IPS-11a (cell line): Measurements from ENCODE around the gene CBLC.
"Not testable (repeated sequence)": the region's sequence is repeated elsewhere in the genome, so short reads cannot be mapped to it uniquely, and the experiment has no call there.

Source experiments
- H3K4me3 ChIP-seq: one replicate; pipeline ENCODE4 v1.5.1; 2013; ENCODE audit warnings: low read depth, low read length, control low read depth

Gene CBLC

DNA sequence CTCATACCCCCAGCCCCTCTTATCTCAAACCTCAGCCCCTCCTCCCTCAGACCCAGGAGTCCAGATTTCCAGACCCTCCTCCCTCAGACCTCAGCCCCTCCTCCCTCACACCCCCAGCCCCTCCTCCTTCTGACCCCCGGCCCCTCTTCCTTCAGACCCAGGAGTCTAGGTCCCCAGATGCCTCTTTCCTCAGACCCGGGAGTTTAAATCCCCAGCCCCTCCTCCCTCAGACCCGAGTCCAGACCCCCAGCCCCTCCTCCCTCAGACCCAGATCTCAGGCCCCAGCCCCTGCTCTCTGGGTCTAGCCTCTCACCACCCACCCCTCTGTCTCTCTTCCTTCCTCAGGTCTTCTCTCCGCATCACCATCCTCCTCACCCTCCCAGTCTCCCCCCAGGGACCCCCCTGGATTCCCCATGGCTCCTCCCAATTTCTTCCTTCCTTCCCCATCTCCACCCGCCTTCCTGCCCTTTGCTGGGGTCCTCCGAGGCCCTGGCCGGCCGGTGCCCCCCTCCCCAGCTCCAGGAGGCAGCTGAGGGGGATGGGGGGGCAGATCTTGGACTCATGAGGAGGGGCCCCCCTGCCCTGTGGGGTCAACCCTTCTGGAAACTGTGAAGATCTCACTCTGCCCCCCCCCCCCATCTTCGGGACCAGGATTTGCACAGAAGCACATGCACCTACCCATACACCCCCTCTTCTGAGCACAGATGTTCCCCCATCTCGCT is 18.4 kb upstream of the CBLC start:
- no peak overlapping the region for H3K4me3 ChIP-seq

DNA sequence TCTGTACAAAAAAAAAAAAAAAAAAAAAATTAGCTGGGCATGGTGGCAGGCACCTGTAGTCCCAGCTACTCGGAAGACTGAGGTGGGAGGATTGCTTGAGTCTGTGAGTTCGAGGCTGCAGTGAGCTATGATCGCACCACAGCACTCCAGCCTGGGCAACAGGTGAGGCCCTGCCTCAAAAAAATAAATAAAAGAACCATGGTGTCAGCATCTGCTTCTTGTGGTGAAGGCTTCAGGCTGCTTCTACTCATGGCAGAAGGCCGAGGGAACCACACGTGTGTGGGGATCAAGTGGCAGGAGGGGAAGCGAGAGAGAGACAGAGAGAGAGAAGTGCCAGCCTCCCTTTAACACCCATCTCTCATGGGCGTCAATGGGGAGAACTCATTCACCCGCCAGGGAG is 15.7 kb upstream of the CBLC start:
- H3K4me3 ChIP-seq: no peak overlapping the region

DNA sequence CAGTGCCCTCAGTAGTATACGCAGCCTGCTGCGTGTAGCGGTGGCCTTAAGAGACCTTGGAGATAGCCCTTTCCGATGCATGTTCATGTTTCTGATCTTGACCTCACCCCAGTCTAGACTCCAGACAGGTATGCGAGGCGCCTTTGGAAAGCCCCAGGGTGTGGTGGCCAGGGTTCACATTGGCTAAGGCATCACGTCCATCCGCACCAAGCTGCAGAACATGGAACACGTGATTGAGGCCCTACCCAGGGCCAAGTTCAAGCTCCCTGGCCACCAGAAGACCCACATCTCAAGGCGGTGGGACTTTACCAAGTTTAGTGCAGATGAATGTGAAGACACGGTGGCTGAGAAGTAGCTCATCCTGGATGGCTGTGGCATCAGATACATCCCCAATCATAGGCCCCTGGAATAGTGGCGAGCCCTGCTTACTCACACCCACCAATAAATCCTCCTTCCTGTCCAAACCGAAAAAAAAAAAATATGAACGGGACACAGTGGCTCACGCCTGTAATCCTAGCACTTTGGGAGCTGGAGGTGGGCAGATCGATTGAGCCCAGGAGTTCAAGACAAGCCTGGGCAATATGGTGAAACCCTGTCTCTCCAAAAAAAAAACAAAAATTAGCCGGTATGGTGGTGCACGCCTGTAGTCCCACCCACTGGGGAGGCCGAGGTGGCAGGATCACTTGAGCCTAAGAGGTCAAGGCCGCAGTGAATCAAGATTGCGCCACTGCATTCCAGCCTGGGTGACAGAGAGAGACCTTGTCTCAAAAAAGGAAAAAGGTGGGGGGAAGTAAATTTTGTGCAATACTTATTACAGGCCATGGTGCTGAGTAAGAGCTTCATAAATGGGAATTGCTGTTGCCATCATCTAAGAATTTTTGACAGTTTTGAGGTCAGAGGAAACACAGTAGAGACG is 12.4 kb upstream of the CBLC start:
- no peak overlapping the region for H3K4me3 ChIP-seq

DNA sequence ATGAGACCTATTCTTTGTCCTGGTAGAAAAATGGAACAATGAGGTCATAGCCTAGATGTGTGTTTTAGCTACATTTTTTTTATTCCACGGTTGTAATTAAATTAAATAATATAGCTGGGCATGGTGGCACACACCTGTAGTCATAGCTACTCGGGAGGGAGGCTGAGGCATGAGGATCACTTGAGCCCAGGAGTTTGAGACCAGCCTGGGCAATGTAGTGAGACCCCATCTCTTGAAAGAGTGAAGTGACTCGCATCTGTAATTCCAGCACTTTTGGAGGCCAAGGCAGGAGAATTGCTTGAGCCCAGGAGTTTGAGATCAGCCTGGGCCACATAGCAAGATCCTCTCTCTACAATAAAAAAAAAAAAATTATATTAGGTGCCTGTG is 11.7 kb upstream of the CBLC start:
- H3K4me3 ChIP-seq: no peak overlapping the region

DNA sequence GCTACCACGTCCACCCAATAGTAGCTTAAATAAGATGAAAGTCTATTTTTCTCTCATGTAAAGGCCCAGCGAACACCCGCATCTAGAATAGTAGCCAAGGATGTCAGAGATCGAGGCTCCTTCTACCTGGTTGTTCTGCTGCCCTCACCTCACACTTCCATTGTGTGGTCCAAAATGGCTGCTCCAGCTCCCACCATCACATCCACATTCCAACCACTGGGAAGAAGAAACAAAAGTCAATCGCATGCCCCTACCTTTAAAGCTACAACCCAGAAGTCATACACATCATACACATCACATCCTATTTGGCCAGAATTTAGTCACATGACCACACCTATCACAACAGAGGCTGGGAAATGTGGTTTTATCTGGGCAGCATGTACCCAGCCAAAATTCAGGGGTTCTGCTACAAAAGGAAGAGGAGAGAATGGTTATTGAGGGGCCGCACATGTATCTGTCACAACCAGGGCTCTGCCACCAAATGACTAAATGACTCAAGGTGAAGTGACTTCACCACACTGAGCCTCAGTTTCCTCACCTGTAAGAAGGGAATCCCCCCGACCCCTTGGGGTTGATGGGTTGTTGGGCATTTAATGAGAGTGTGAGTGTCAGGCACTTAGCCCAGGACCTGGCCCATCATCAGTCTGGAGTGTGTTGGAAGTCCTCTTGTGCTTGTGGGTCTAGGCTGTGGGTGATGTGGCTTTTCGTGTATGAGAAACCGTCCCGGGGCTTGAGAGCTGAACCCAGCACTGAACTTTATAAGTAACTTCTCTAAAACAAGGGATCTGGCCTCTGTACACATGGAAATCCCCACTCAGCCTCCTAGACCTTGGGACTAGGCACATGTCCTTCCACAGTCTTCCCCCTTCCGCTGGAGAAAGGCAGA is 10.2 kb upstream of the CBLC start:
- no peak overlapping the region for H3K4me3 ChIP-seq

DNA sequence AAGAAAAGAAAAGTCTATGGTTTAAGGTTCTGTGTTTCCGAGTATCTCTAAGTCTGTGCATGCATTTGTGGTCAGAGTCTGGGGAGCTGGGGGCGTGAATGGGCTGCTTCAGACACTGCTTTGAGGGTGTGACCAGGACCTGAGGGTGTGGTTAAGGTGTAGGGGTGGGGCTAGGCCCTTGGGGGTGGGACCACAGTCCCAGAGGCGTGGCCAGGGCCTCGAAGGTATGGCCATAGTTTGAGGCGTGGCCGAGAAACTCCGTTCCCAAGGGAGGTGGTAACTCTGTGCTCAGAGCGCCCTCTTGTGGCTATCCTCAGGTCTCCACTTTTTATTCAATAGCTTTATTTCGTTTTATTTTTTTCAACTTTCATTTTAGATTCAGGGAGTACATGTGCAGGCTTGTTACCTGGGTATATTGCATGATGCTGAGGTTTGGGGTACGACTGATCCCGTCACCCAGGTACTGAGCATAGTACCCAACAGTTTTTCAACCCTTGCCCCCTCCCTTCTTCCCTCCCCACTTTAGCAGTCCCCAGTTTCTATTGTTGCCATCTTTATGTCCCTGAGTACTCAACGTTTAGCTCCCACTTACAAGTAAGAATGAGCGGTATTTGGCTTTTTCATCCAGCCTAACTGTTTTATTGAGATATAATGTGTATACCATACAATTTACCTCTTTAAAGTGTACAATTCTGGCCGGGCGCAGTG is 7.0 kb upstream of the CBLC start:
- no peak overlapping the region for H3K4me3 ChIP-seq

DNA sequence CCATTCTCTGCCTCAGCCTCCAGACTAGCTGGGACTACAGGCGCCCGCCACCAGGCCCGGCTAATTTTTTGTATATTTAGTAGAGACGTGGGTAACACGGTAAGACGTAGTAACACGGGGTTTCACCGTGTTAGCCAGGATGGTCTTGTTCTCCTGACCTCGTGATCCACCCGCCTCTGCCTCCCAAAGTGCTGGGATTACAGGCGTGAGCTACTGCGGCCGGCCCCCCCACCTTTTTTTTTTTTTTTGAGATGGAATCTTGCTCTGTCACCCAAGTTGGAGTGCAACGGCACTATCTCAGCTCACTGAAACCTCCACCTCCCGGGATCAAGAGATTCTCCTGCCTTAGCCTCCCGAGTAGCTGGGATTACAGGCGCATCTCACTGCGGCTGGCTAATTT is 5.5 kb upstream of the CBLC start:
- H3K4me3 ChIP-seq: not testable (repeated sequence)

DNA sequence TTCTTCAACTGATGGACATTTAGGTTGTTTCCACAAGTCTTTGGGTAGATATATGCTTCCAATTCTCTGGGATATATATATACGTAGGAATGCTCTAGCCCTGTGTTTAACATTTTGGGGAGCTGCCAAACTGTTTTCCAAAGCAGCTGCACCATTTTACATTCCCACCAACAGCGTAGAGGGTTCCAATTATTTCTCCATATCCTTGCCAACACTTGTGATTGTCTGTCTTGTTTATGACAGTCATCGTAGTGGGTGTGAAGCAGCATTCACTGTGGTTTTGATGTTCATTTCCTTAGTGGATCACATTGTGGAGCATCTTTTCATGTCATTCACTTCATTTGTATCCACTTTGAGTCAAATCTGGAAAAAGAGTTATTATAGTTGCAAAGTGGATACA is 4.7 kb upstream of the CBLC start:
- no peak overlapping the region for H3K4me3 ChIP-seq

DNA sequence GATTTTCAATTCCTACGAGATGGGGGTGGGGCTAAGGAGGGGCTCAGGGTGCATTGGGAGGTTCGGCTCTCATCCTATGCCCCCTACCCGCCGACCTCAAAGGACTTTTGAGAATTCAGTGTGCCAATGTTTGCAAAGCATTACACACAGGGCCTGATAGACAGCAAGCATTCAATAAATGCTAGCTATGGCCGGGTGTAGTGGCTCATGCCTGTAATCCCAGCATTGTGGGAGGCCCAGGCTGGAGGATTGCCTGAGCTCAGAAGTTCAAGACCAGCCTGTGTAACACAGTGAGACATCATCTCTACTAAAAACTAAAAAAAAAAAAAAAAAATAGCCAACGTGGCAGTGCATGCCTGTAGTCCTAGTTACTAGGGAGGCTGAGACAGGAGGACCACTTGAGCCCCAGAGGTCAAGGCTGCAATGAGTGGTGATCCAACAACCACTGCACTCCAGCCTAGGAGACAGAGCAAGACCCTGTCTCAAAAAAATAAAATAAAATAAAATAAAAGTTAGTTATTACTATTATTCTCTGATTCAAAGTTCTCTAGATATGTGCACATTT is 1.9 kb upstream of the CBLC start:
- no peak overlapping the region for H3K4me3 ChIP-seq

DNA sequence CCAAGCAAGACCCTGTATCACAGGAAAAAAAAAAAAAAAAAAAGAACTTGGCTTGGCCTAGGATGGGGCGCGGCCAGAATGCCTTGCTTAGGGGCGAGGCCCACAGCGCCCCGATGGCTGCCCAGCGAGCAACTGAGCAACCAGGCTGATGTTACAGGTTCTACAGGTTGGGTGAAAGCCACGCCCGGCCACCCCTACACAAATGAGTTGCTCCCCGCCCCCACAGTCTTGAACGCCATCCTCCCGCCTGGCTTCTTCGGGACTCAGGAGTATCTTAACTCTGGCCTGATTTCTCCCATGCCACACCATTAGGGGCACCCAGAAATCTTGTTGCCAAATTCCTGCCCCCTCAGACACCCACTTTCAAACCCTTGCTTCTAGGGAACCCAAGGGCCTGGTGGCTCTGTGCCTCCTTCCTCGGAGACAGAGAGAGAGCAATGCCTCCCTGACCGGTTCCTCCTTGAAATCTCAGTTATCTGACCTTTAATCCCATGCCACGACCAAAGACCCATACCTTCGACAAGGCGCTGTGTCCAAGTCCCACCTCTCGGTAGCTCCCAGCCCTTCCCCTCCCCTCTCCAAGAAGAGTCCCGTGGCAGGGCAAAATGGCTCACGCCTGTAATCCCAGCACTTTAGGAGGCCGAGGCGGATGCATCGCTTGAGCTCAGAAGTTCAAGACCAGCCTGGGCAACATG is 1.1 kb upstream of the CBLC start:
- H3K4me3 ChIP-seq: no peak overlapping the region

DNA sequence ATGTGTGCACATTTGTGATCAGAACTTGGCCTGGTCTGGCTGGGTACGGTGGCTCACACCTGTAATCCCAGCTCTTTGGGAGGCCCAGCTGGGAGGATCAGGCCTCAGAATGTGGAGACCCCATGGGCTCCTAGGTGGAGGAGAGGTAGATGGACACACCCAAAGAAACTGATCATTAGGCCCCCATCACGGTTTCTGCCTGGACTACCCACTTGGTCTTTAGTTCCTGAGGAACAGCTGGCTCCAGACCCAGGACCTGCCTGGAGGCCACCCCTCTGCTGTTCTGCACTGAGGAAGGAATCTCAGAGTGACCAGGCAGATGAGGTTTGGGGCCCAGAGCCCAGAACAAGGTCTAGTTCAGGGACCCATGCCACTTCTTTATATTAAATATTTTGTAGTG is 1.5 kb downstream of the CBLC start:
- no peak overlapping the region for H3K4me3 ChIP-seq

DNA sequence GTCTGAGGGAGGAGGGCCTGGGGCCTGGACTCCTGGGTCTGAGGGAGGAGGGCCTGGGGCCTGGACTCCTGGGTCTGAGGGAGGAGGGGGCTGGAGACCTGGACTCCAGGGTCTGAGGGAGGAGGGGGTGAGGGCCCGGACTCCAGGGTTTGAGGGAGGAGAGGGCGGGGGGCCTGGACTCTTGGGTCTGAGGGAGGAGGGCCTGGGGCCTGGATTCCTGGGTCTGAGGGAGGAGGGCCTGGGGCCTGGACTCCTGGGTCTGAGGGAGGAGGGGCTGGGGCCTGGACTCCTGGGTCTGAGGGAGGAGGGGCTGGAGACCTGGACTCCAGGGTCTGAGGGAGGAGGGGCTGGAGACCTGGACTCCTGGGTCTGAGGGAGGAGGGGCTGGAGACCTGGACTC is 4.0 kb downstream of the CBLC start:
- H3K4me3 ChIP-seq: not testable (repeated sequence)

DNA sequence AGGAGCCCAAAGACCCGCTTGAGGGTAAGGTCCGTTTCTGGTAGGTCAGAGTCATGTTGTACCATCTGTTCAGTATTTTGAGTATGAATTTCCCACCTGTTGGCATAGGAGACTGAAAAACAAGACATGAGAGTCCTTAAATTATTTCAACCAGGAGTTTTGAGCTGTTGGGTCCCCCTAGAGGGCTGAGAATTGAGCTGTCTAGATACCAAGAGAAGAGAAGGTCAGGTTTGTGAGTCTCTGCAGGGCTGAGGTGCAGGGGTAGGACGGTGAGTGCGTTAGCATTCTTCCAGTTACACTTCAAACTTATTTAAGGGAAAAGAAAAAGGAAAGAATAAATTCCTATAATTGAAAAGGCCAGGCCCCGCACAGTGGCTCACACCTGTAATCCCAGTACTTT is 5.0 kb downstream of the CBLC start:
- no peak overlapping the region for H3K4me3 ChIP-seq

DNA sequence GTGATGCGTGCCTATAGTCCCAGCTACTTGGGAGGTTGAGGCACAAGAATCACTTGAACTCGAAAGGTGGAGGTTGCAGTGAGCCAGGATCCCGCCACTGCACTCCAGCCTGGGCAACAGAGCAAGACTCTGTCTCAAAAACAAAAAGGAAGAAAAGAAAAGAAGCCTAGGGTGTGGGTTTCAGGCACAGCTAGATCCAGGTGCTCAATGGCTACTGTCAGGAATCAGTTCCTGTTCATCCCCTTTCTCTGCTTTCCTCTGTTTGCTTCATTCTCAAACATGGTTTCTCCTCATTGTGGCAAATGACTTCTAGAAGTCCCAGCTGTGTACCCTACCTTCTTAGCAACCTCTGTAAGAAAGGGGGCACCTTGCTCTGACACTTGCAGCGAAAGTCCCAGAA is 5.9 kb downstream of the CBLC start:
- H3K4me3 ChIP-seq: no peak overlapping the region

DNA sequence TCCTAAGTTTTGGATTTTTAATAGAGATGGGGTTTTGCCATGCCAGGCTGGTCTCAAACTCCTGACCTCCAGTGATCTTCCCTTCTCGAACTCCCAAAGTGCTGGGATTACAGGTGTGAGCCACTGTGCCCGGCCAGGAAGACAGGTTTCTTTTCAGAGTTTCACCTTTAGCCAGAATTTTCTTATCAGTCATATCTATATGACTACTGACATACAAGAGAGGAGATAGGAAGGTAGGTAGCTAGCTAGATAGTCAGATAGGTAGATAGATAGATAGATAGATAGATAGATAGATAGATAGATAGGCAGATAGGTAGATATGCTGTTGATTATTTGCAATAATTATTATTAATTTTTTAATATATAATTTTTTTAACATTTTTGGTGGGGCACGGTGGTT is 7.6 kb downstream of the CBLC start:
- no peak overlapping the region for H3K4me3 ChIP-seq

DNA sequence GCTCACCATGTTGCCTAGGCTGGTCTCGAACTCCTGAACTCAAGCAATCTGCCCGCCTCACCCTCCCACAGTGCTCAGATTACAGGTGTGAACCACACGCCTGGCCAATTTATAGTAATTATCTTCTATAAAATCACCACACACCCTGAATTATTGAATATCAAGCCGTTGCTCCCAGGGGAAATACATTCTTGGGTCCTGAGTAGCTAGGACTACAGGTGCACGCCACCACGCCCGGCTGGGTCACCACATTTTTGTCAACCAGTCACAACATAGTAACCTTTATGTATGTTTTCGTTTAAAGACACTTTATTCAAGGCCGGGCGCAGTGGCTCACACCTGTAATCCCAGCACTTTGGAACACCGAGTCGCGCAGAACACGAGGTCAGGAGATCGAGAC is 8.3 kb downstream of the CBLC start:
- no peak overlapping the region for H3K4me3 ChIP-seq

DNA sequence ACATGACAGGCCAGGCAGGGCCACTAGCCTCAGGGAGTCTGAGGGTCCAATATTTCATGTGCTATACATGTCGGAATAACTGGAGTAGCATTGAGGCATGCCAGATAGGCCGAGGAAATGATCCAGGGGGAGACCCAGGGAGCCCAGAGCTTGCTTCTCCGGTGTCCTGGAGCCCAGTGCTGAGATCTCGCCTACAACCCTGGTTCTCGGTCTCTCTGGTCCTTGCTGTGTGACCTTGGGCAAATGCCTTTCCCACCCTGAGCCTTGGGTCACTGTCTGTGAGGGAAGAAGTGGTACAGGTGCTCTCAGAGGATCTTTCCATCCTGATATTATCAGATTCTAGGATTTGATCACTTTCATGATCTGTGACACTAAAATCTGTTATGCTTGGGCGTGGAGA is 11.3 kb downstream of the CBLC start:
- H3K4me3 ChIP-seq: no peak overlapping the region

DNA sequence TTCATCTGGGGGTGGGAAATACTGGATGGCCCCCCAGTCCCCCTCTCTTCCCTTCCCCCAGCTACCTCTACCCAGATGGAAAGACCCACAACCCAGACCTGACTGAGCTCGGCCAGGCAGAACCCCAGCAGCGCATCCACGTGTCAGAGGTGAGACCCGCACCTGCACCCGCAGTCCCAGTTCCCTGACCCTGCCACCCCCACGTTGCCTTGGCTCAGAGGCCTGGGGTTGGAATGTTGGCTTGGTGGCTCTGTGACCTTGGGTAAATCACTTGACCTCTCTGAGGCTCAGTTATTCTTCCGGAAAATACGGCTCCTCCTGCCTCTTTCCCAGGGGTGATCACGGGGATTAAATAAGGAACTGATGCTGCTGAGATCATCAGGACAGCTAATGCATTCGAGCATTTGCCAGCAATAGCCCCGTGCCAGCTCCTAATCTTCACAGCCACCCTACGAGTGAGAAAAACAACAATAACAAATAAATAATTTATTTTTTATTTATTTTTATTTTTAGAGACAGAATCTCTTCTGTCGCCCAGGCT is 12.3 kb downstream of the CBLC start:
- H3K4me3 ChIP-seq: no peak overlapping the region

DNA sequence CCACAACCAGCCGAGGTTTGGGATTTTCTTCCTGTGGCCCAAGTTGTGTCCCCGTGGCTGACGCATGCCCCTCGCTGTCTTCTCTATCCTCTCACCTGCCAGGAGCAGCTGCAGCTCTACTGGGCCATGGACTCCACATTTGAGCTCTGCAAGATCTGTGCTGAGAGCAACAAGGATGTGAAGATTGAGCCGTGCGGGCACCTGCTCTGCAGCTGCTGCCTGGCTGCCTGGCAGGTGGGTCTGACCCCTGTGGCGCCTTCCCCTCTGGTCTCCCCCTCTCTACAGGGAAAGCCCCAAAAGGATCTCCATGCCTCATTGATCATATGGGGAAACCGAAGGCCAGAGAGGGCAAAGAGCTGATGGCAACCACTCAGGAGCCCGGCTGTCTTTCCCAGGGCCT is 14.6 kb downstream of the CBLC start:
- no peak overlapping the region for H3K4me3 ChIP-seq

DNA sequence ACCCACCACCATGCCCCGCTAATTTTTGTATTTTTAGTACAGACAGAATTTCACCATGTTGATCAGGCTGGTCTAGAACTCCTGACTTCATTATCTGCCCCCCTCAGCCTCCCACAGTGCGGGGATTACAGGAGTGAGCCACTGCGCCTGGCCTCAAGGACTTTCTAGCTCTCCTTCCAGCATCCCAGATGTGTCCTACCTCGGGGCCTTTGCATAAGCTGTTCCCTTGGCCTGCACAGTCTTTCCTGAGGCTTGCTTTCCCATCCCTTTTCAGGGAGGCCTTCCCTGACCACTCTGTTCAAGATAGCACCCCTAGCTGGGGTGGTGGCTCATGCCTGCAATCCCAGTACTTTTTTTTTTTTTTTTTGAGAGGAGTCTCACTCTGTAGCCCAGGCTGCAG is 16.9 kb downstream of the CBLC start:
- no peak overlapping the region for H3K4me3 ChIP-seq
